PC-9 (cell line): Measurements from ENCODE around the gene PTPRG. TPM values are rescaled to one million over a fixed set of nuclear protein-coding genes. Genes with fewer than 3 reads are reported as not detected.

Experiments used
- BruUV-seq: library from RNA; stranded (reverse); fragments of 400-500 nt; replicated peaks from 2 replicates; lab custom pipeline; 2021; lab: Mats Ljungman, UMichigan
- CTCF ChIA-PET: fragments of 300-600 bp; sonication (Branson Sonifier 250); formaldehyde crosslinking; loops from one replicate; lab custom pipeline; 2022; ENCODE audit warnings: antibody characterized with exemption; lab: Charles Lee
- POLR2A ChIA-PET: fragments of 300-600 bp; sonication (Branson Sonifier 250); formaldehyde crosslinking; loops from one replicate; lab custom pipeline; 2022; ENCODE audit warnings: antibody characterized with exemption; ENCODE audit not compliant: unreplicated experiment; lab: Charles Lee
- DNase-seq, 2 experiments: peaks; one replicate each; pipeline versions ENCODE4 v3.0.0 to v3.0.0-alpha.2; 2015 to 2022; ENCODE audit warnings: mixed read lengths in 1 of 2
- H2AFZ ChIP-seq: fragments of 200-600 bp; sonication (generic); 2 replicates; pipeline ENCODE4 v1.8.1; 2017; ENCODE audit warnings: antibody characterized with exemption
- H3F3A ChIP-seq: fragments of 200-600 bp; sonication (generic); 2 replicates; pipeline ENCODE4 v1.8.1; 2017; ENCODE audit warnings: antibody characterized with exemption, mild to moderate bottlenecking, low read depth; ENCODE audit not compliant: insufficient read depth
- H3K27ac ChIP-seq: fragments of 200-600 bp; sonication (generic); 2 replicates; pipeline ENCODE4 v1.6.1; 2016; ENCODE audit warnings: mixed run types
- H3K27me3 ChIP-seq: fragments of 200-600 bp; sonication (generic); 2 replicates; pipeline ENCODE4 v1.6.1; 2016; ENCODE audit warnings: low read depth, mixed run types; ENCODE audit not compliant: insufficient read depth
- H3K36me3 ChIP-seq: fragments of 200-600 bp; sonication (generic); 2 replicates; pipeline ENCODE4 v1.6.1; 2016; ENCODE audit warnings: low read depth, mixed run types
- H3K4me1 ChIP-seq: fragments of 200-600 bp; sonication (generic); replicated peaks from 2 replicates; pipeline ENCODE4 v1.6.1; 2016; ENCODE audit warnings: mixed run types; ENCODE audit not compliant: insufficient read depth
- H3K4me2 ChIP-seq: fragments of 200-600 bp; sonication (generic); 2 replicates; pipeline ENCODE4 v1.6.1; 2017; ENCODE audit warnings: mixed run types
- H3K4me3 ChIP-seq: fragments of 200-600 bp; sonication (generic); 2 replicates; pipeline ENCODE4 v1.6.1; 2016; ENCODE audit warnings: mixed run types
- H3K79me2 ChIP-seq: fragments of 200-600 bp; sonication (generic); 2 replicates; pipeline ENCODE4 v1.6.1; 2017; ENCODE audit warnings: low read depth, mixed run types
- H3K9me2 ChIP-seq: fragments of 200-600 bp; sonication (generic); 2 replicates; pipeline ENCODE4 v1.8.1; 2017; ENCODE audit warnings: mild to moderate bottlenecking; ENCODE audit not compliant: insufficient read depth
- H3K9me3 ChIP-seq: fragments of 200-600 bp; sonication (generic); 2 replicates; pipeline ENCODE4 v1.8.1; 2016; ENCODE audit warnings: low read depth; ENCODE audit not compliant: insufficient read depth
- H4K20me1 ChIP-seq: fragments of 200-600 bp; sonication (generic); 2 replicates; pipeline ENCODE4 v1.8.1; 2017; ENCODE audit not compliant: insufficient read depth
- CTCF ChIP-seq: fragments of 200-600 bp; sonication (generic); conservative IDR thresholded peaks from 2 replicates; pipeline ENCODE4 v1.6.1; 2017; ENCODE audit warnings: mixed run types, antibody characterized with exemption, mild to moderate bottlenecking, moderate library complexity
- EZH2 ChIP-seq: fragments of 200-600 bp; sonication (generic); IDR thresholded peaks from 2 replicates; pipeline ENCODE4 v1.8.0; 2017; ENCODE audit warnings: antibody characterized with exemption, low read depth
- intact Hi-C: fragments of 100-400 bp; cut with micrococcal nuclease; formaldehyde crosslinking; loops from one replicate; pipeline ENCODE4 v1.10.0; 2022; ENCODE audit not compliant: unreplicated experiment
- total RNA-seq: library from RNA; stranded (reverse); gene quantifications from 2 replicates; pipeline ENCODE4 v1.2.3, GENCODE V29; 2021

PTPRG gene
- total RNA-seq, 1 experiment from 2014 or later, result 32.9 TPM

- no peak for DNase-seq
- Histone ChIP-seq H3K27me3 (no peaks in the 10 kb centered on the region), H3K4me1 (no peaks in the 10 kb centered on the region), H3K9me2 (no peaks in the 10 kb centered on the region), H3K79me2 (no peaks in the 10 kb centered on the region), H3K4me2 (no peak overlapping the region), H3K36me3 (no peaks in the 10 kb centered on the region), H2AFZ (no peak overlapping the region), H3F3A (no peaks in the 10 kb centered on the region), H3K27ac (no peak overlapping the region), H4K20me1 (no peaks in the 10 kb centered on the region), H3K4me3 (no peak overlapping the region), H3K9me3 (no peaks in the 10 kb centered on the region)
- POLR2A ChIA-PET, result interaction anchor here (0.6 to 0.7 kb wide), 2 partner anchors 15 to 85 kb away, joined by 3 to 8 read pairs; no protein-coding TSS in a partner anchor
- no peak for TF ChIP-seq CTCF
- TF ChIP-seq EZH2, result no peak
- CTCF ChIA-PET, result no interaction called here
- intact Hi-C loops, result loop anchor here (5.0 kb wide), 1 partner anchor 73 kb away; no protein-coding TSS in a partner anchor
- BruUV-seq, result no TSS peak
Observed at GRCh38 chr3:61578667-61579367, 17.4 kb downstream of the PTPRG start.

GRCh38 chr3:61579685-61580084, 18.3 kb downstream of the PTPRG start:
- Histone ChIP-seq H3K27ac (no peak overlapping the region), H3K4me1 (no peaks in the 10 kb centered on the region), H3K9me2 (no peaks in the 10 kb centered on the region), H4K20me1 (no peaks in the 10 kb centered on the region), H3F3A (no peaks in the 10 kb centered on the region), H3K36me3 (no peaks in the 10 kb centered on the region), H3K4me3 (no peak overlapping the region), H2AFZ (no peak overlapping the region), H3K79me2 (no peaks in the 10 kb centered on the region), H3K4me2 (no peak overlapping the region), H3K9me3 (no peaks in the 10 kb centered on the region), H3K27me3 (no peaks in the 10 kb centered on the region)
- DNase-seq, result no peak
- CTCF ChIA-PET, result no interaction called here
- intact Hi-C loops, result loop anchor here (5.0 kb wide), 1 partner anchor 73 kb away; no protein-coding TSS in a partner anchor
- BruUV-seq, result no TSS peak
- TF ChIP-seq EZH2 (no peak), CTCF (no peak)
- POLR2A ChIA-PET, result no interaction called here

DNA sequence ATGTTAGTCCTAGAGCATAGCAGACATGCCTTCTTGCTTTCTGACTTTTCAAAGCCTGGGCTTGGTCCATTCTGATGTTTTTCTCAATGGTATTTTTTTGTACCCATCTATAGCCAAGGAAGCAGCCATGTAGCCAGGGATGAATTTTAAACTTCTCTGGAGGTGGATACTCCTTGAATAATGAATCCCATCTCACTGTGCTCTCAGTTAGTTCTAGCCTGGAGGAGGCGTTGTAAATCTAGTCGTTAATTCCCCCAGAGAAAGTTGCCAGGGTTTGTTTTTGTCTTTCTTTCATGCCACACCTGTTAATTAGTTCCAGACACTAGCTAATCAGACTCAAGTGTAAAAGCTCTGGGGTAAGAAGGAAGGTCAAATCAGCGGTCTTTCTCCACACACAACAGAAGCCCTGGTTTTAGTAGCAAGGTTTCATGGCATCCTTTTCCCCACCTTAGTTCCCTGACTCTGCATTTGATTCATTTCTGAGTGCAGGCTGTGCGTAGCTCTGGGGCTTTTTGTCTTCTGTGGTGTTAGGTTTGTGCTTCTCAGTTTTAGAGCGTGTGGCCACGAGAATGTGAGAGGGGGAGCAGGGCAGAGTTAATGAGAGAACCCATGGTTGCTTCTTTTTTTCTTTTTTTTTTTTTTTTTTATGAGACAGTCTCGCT, 19.7 kb downstream of the PTPRG start:
- no TSS peak for BruUV-seq
- Histone ChIP-seq H3K4me1 (no peaks in the 10 kb centered on the region), H4K20me1 (no peaks in the 10 kb centered on the region), H3K4me3 (no peak overlapping the region), H3K9me2 (no peaks in the 10 kb centered on the region), H3K4me2 (no peak overlapping the region), H3K27me3 (no peaks in the 10 kb centered on the region), H3K9me3 (no peaks in the 10 kb centered on the region), H3K79me2 (no peaks in the 10 kb centered on the region), H3K27ac (no peak overlapping the region), H3F3A (no peaks in the 10 kb centered on the region), H2AFZ (no peak overlapping the region), H3K36me3 (no peaks in the 10 kb centered on the region)
- ChIA-PET CTCF (no interaction called here), POLR2A (no interaction called here)
- no peak for TF ChIP-seq CTCF
- no peak for TF ChIP-seq EZH2
- DNase-seq, result no peak
- intact Hi-C loops, result no loop called here
